GM19397 (cell line): Measurements from ENCODE around the gene TMEM258.

Source experiments
- ATAC-seq: cut with Tn5 transposase; IDR thresholded peaks from one replicate; pipeline ENCODE4 v1.9.1; 2021; ENCODE audit warnings: mild to moderate bottlenecking, moderate library complexity; ENCODE audit not compliant: unreplicated experiment

TMEM258 gene

DNA sequence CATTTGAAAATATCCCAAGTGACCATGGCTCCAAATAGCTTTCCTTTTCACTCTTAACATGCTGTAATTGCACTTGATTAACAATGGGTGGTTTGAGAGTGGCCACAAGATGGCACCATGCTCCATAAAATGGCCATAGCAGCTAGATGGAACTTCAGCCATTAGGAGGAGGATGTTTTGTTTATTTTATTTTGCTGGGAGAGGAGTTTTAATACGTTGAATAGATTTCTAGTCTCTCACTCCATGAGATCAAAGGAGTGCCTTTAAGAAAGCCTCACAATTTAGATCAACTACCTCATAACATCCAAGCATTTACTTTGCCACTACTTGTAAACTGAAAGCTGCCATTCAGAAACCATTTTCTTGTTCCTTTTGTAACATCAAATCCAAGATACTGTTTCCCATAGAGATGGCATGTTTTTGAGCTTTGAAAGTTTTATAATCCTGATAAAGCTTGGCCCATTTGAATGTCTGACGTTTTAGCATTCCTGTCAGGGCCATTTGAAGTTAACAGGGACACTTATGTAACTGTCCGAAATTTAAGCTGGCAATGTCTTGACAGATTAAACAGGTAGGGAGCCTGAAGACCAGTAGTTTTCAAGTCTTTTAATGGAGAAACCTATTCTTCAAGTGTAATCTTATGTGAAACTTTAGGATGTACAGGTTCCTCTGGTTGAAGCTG, 5.0 kb upstream of the TMEM258 start:
- ATAC-seq = no peak

DNA sequence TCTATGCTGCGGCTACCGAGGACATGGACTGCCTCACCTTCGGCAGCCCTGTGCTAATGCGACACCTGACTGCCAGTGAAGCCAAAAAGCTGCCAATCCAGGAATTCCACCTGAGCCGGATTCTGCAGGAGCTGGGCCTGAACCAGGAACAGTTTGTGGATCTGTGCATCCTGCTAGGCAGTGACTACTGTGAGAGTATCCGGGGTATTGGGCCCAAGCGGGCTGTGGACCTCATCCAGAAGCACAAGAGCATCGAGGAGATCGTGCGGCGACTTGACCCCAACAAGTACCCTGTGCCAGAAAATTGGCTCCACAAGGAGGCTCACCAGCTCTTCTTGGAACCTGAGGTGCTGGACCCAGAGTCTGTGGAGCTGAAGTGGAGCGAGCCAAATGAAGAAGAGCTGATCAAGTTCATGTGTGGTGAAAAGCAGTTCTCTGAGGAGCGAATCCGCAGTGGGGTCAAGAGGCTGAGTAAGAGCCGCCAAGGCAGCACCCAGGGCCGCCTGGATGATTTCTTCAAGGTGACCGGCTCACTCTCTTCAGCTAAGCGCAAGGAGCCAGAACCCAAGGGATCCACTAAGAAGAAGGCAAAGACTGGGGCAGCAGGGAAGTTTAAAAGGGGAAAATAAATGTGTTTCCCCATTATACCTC, 3.6 kb upstream of the TMEM258 start:
- no peak for ATAC-seq

DNA sequence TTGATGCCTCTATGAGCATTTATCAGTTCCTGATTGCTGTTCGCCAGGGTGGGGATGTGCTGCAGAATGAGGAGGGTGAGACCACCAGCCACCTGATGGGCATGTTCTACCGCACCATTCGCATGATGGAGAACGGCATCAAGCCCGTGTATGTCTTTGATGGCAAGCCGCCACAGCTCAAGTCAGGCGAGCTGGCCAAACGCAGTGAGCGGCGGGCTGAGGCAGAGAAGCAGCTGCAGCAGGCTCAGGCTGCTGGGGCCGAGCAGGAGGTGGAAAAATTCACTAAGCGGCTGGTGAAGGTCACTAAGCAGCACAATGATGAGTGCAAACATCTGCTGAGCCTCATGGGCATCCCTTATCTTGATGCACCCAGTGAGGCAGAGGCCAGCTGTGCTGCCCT, 3.1 kb upstream of the TMEM258 start:
- ATAC-seq = no peak

DNA sequence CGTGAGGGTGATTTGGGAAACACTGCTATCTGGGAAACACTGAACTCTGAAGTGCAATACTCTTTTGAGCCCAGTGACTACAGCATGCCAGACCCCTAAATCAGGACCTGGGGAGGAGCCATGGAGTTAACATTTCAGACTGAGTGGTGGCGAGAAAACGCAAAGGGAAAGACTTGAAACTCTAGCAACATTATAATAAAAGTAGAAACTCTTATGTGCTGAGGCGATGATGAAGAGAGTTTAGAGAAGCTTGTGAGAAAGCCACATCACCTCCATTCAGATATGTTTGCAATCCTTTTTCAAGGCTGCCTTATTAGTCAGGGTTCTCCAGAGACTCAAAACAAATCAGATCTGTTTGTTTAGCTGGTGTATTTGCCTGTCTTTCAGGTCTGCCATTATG, 2.2 kb upstream of the TMEM258 start:
- ATAC-seq = no peak

GRCh38 chr11:61793829-61794204, 1.4 kb upstream of the TMEM258 start:
- no peak for ATAC-seq

DNA sequence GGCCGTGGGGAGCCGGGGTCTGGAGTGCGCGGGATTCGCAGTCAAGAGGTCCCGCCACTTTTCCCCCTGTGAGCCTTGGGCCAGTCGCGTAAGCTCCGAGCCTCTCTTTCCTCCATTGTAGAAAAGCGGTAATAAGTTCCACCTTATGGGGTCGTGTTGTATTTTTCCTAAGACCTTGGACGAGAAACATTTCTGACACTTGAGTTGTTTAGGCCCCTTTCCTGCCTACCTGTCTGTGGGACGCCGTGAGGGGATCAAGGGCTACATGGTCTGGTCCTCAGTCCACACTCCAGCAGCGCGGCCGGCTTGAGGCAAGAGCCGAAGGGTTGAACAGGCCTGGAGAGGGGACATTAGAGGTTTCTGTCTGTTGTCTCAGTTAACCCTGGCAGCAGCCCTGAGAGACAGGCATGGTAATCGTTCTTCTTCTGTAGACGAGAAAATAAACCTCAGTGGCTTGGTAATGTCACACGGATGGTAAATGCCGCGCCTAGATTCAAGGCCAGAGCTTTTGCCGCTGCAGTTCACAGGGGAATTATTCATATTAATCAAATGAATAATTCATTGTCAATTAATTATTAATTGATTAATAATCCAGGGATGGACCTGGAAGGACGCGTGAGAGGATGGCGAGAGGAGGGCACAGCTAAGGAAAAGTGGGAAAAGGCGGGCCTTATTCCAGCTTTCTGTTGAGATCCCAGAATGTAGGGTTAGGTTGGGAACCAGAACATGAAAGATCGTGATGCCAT, 857 bp upstream of the TMEM258 start:
- ATAC-seq = no peak

- peak; percentile 7 for ATAC-seq
These were observed 576 bp downstream of the TMEM258 start for GRCh38 chr11:61791737-61792309.

DNA sequence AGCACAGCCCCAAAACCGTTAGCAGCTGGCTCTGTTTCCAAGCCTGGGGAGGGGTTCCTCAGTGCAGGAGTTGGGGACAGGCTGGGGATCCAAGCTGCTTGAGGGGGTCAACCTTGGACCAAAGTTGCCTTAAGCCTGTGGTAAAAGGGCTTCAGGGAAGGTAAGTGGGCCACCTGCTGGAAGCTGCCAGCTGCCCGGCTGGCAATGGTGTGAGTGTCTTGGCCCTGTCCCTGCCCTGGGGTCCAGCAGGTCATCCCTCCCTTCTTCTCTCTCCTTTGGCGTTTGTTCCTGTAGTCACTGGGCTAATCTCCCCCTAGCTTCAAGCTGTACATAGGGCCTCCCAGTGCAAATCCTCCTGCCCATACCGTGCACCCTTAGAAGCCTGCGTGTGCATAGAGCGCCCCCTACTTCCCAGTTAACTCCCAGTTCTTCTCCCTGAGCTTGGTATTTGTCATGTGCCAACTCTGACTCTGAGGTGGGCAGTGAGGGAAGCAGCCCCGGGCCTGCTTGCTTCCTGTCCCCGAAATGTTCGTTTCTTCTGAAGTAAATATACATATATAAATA, 4.4 kb downstream of the TMEM258 start:
- ATAC-seq = no peak

GRCh38 chr11:61785837-61786402, 6.5 kb downstream of the TMEM258 start:
- no peak for ATAC-seq

GRCh38 chr11:61784506-61784805, 7.9 kb downstream of the TMEM258 start:
- no peak for ATAC-seq

DNA sequence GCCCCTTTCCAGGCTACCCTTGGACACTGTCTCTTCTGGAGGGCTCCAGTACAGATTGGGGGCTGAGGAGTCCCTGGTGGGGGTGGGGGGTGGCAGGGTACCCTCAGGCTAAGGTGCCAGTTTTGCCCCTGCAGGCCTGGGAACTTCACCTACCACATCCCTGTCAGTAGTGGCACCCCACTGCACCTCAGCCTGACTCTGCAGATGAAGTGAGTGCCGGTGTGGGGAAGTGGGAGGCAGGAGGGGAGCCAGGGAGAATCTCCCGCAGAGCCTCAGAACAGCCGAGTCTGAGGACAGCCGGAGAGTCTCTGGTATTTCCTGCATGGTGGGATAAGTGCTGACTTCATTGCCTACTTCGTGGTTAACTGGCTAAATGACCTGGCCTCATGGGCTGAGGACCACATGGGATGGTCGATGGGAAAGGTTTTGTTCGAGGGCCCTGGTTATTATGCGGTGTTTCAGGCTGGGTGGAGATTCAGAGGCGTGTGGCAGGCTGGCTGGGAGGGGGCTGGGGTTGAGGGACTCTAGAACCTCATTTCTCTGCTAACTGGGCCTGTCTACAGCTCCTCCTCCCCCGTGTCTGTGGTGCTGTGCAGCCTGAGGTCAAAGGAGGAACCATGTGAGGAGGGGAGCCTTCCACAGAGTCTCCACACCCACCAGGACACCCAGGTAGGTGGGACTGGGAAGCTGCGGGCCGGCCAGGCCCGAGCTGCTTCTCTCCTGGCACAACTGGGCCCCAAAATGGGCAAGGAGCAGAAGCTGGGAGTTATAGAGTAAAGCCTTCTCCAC, 8.5 kb downstream of the TMEM258 start:
- ATAC-seq = no peak

DNA sequence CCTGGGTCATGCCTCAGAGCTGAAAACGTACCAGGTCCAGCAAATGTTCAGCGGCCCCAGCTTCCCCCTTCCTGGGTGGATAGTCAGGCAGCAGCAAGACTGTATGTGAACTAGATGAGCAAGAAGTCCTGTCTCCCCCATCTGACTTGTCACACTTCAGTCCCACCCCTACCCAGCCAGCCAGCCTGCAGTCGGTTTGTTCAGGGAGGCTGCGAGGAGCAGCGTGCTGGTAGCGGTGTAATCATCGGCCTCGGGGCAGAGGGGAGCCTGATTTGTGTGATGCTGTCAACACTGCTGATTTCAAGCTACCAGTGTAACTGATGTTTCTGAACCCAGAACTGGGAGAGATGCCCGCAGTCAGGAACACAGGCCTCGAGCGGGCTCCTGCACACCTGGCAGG, 9.6 kb downstream of the TMEM258 start:
- ATAC-seq = no peak

DNA sequence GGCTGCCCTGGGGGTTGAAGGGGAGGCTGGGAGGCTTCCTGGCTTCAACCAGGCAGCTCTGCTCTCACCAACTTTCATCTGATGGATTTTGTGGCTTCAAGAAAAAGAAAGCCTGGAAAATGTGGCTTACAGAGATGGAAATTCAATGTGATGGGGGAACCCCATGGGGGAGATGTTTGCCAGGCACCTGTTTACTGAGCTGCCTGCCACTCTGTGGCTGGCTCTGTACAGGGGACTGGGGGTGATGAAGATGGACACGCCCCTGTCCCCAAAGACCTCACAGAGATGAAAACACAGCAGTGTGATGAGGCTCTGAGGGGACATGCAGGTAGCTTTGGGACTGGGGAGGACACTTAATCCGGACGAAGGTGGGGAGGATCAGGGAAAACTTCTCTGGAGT, 10.1 kb downstream of the TMEM258 start:
- ATAC-seq = no peak

GRCh38 chr11:61781585-61781984, 10.8 kb downstream of the TMEM258 start:
- ATAC-seq = no peak

DNA sequence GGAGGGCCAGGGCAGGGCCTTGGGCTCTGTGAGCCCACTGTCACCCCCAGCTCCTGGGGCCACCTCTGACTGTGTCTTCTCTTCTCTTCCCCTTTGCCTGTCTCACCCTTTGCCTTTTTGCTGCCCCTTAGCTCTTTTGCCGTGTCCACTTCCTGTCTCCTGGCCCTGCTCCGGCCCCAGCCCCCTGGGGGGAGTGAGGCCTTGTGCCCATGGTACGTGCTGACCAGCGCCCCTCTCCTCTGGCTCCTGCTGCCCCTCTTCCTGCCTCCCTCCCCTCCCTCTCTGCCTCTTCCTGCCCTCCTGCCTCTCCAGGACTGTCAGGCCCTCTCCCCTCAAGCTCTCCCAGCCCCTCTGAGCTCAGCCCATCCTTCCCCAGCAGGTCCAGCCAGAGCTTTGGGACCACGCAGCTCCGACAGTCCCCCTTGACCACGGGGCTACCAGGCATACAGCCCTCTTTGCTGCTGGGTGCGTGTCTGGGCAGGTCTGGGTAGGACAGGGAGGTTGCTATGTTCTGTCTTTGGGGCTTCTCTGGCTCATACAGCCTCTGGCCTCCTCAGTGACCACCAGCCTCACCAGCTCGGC, 11.7 kb downstream of the TMEM258 start:
- no peak for ATAC-seq

DNA sequence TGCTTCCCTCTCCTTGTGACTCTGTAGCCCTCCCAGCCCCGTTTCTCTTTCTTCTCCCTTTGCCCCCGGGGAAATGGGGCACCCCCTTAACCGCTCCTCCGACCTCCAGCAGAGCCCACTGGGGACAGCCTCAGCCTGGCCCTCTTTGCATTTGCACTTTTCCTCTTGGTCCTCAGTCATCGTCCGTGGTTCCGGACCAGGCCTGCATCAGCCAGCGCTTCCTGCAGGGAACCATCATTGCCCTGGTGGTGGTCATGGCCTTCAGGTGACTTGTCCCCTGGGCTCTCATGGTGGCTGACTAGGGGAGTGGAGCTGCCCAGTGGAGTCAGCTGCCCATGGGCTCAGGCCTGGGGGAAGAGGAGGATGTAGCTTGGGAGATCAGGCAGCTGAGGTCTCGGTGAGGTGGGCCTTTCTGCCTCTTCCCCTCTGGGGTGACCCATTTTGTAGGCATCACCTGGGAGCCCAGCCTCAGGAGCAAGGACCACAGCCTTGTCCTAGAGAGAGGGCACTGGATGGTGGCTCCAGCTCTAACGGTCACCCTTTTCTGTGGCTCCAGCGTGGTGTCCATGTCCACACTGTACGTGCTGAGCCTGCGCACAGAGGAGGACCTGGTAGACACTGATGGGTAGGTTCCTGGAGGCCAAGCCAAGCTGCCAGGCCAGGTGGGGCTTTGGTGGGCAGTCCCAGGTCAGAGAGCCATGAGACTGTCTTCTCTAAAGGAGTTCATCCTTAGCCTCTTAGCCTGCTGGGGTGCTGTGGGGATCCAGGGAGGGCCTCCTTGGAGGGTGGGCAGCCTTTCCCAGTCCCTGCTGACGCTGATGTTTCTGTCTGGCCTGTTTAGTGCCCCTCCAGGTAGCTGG, 12.5 kb downstream of the TMEM258 start:
- no peak for ATAC-seq

DNA sequence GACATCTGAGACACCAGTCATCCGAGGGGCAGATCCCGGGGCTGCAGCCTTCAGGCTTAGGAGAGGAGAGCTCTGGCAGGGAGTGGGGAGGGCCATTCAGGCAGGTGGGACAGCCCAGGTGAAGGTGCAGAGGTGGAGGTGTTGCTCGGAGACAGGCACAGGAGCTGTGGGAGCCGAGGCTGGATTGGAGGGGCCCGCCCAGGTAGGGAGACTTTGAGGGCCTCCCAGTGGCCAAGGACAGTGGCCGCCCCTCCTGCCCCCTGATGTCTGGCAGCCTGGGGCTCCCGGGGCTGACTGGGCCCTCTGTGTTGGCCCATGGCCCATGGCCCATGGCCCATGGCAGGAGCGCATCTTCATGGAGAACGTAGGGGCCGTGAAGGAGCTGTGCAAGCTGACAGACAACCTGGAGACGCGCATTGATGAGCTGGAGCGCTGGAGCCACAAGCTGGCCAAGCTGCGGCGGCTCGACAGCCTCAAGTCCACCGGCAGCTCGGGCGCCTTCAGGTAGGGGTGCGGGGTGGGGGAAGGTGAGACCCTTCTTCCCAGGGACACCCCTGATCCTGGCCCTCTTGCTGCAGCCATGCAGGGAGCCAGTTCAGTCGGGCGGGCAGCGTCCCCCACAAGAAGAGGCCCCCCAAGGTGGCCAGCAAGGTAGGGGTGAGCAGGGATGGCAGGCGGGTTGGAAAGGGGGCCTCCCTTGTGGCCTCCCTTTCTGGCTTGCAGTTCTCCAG, 13.3 kb downstream of the TMEM258 start:
- no peak for ATAC-seq

DNA sequence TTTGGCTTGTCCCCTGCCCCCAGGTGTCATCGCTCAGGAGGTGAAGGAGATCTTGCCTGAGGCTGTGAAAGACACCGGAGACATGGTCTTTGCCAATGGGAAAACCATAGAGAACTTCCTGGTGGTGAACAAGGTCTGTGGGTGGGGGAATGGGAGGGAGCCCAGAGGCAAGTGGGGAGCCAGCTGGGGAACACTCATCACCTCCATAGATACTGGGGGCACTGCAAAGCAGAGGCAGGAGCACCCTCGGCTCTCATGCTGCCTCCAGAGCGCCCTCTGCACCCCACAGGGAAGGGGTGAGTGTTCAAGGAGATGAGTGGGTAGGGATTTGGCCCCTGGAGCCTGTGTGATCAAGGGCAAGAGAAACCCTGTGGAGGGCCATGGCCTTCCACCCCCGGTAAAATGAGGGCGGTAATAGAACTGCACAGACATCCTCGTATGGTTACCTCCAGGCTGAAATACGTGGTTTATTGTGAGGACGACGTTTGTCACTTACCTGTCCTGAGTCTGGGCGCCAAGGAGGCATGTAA, 14.0 kb downstream of the TMEM258 start:
- no peak for ATAC-seq
